ENCODE results near the gene ZNF263.
A peak's percentile ranks its signal among the peaks of the same experiment; 100 is the strongest.

- TF ChIP-seq CTCF (IDR thresholded peaks at IDR 0.05) (no peak), POLR2A (IDR thresholded peaks at IDR 0.05) (peak; percentile 10 to 36), POLR2AphosphoS5 (IDR thresholded peaks at IDR 0.05) (peak in 3 of 4 donors; percentile 48 to 84 (median 80))
Measured at GRCh38 chr16:3234857-3235561, 48.3 kb upstream of the ZNF263 start, which contains the start of gene ZNF200.
